IPS DF 4.7 (cell line): Measurements from ENCODE around the gene HK2.
"Not testable (repeated sequence)": the region's sequence is repeated elsewhere in the genome, so short reads cannot be mapped to it uniquely, and the experiment has no call there.

ENCODE experiments used
- DNase-seq: peaks from one replicate; pipeline ENCODE4 v3.0.0-alpha.2; 2013; ENCODE audit warnings: low spot score; ENCODE audit errors: extremely low read depth

The HK2 gene

DNA sequence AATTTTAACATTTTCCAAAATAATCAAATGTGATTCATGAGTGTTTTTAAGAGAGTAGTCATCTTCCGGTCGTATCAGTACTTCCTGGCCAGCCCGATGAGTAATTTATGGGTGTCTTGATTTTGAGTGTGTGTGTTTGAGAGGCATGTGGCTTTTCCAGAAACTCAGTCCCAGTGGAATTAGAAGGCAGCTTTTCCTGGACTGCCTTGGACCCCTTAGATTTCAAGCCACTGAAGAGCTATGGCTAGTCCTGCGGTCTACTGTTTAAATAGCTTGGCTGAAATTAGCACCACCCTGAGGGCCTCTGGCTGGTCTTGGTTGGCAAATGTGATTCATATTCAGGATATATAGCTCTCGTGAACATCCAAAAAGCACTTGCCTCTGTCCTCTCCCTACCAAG is 59.4 kb downstream of the HK2 start:
- no peak for DNase-seq

GRCh38 chr2:74894272-74894981 is 60.5 kb downstream of the HK2 start:
- DNase-seq = no peak

DNA sequence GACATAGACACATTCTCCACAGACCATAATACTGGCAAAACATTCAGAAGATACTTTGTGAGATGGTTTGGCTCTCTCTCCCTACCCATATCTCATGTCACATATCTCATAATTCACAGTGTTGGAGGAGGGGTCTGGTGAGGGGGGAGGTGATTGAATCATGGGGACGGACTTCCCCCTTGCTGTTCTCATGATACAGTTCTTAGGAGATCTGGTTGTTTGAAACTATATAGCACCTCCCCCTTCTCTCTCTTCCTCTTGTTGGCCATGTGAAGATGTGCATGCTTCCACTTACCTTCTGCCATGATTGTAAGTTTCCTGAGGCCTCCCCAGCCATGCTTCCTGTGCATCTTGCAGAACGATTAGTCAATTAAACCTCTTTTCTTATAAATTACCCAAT is 61.1 kb downstream of the HK2 start:
- no peak for DNase-seq

GRCh38 chr2:74896232-74896631 is 62.3 kb downstream of the HK2 start:
- no peak for DNase-seq

DNA sequence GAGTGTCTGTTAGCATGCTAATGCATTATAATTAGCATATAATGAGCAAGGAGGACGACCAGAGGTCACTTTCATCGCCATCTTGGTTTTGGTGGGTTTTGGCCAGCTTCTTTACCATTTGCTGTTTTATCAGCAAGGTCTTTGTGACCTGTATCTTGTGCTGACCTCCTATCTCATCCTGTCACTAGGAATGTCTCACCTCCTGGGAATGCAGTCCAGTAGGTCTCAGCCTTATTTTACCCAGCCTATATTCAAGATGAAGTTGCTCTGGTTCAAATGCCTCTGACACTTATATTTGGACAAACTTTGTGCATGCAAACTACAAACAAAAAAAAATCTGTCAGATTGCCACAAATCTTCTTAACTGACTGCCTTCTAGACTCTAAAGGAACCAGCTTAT is 66.3 kb downstream of the HK2 start:
- not testable (repeated sequence) for DNase-seq

DNA sequence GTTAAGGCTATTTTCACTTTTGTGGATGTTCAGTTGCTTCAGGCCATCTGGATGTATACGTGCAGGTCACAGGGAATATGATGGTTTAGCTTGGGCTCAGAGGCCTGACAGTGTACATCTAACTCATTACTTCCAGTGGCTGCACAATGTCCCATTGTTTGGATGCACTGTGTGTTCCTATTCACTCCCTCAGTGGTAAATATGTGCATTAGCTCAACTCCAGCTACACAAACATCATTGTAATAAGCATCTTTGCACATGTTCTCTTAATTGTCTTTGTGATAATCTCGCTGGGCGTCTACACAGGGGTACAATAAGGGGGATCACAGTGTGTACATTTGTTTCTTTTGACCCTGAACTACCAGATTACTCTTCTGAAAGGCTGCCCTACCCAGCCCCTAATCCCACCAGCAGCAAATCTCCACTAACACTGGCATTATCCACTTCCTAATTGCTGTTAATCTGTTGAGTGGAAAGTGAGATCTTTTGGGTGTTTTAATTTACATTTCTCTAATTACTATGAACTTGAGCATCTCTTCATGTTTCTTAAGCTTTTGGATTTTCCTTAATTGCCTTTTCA is 68.4 kb downstream of the HK2 start:
- DNase-seq = no peak

- no peak for DNase-seq
Observed at GRCh38 chr2:74906395-74906794, 72.5 kb downstream of the HK2 start.

DNA sequence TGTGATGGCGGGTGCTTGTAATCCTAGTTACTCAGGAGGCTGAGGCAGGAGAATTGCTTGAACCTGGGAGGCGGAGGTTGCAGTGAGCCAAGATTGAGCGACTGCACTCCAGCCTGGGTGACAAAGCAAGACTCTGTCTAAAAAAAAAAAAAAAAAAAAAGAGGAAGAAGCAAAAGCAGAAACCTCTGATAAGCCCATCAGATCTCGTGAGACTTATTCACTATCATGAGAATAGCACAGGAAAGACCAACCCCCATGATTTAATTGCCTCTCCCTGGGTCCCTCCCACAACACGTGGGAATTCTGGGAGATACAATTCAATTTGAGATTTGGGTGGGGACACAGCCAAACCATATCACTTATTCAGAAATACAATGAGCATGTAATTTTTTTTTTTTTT is 73.6 kb downstream of the HK2 start:
- not testable (repeated sequence) for DNase-seq

GRCh38 chr2:74908748-74909444 is 75.0 kb downstream of the HK2 start:
- no peak for DNase-seq

DNA sequence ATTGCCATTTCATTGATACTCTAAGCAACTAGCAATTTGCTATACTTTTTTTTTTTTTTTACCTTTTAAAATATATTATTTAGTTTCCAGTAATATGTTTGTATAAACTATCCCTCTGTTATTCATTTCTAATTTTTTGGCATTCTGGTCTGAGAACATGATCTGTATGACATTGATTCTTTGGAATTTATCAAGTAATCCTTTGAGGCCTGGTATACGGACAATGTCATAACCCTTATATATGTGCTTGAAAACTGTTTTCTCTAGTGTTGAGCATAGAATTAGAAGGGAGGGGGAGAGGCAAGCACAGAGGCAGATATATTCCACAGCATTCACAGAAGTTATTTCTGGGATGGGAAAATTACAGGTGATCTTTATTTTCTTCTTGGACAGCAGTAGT is 76.3 kb downstream of the HK2 start:
- DNase-seq = no peak

DNA sequence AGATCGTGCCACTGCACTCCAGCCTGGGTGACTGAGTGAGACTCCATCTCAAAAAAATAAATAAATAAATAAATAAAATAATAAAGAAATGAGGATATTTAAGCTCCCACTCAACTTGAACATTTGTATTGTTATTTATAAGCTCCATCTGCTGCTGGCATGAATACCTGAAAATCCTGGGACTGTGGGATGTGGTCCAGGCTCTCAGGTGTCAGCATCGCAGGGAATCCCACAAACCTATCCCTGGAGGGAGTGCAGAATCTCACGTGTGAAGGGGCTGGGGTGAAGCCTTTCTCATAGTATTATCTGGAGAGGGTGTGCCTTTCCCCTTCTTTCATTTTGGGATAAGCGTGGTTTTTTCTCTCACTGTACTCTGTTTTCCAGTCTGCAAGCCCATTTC is 77.1 kb downstream of the HK2 start:
- DNase-seq = no peak

DNA sequence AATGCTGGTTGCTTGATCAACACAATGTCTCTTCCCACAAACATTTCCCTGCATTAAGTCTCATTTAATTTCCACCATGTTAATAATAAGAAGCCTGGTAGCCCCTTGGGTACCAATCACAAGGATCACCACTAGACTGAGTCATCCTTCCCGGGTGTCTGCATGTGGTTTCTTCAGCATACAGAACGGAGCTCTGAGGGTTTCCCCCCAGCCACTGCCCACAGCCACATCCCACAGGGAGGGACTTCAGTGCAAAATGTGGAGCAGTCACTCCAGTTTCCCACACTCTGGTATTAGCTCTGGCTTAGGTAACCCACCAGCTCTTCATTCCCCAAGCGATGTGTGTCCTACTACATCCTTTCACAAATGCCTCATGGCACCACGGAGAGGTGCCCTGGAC is 81.8 kb downstream of the HK2 start:
- DNase-seq = no peak

- no peak for DNase-seq
Observed at GRCh38 chr2:74916394-74916793, 82.5 kb downstream of the HK2 start.

- DNase-seq = no peak
Observed at GRCh38 chr2:74917702-74918619, 84.0 kb downstream of the HK2 start.

GRCh38 chr2:74919827-74920226 is 85.9 kb downstream of the HK2 start:
- DNase-seq = peak; percentile 33

DNA sequence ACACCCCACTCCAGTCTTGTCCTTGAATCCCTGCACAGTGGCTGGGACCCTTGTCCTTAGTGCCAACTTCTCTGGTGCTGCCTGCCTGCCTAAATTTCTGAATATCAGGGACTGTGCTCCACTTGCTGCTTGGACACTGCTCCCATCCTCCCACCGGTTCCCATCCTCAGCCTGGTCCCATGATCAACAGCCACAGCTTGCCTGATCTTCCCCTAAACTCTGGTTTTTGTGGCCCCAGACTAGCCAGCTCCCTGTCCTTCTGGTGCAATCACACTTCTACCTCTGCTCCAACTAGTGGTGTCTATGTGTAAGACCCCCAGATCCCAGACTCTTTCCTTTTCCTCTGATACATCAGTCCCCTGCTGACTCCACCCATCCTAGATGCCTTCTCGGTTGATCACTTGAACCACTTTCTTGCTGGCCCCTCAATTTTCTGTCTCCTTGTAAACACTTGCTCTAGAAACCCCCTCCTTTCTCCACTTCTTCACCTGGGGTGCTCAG is 87.4 kb downstream of the HK2 start:
- no peak for DNase-seq

GRCh38 chr2:74922592-74923227 is 88.8 kb downstream of the HK2 start:
- DNase-seq = no peak

- DNase-seq = no peak
Observed at GRCh38 chr2:74924463-74925265, 90.7 kb downstream of the HK2 start.

- no peak for DNase-seq
Observed at GRCh38 chr2:74925361-74925786, 91.4 kb downstream of the HK2 start.

DNA sequence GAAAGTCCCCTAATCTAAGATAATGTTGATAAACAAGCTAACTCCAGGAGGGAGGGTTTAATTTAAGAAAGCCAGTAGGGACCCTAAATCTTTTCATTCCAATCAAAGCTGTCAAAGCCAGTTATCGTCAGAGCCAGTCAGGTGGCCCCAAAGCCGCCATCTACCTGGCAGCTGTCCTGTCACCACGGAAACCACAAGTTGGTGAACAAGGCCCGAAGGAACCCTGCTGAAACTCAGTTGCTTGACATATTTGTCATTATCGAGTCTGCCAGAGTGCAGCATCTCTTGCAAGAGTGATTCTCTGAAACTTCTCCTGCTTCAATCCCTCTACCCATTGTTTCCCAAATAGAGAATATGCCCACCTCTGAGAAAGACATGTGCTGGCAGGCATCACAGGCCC is 93.7 kb downstream of the HK2 start:
- DNase-seq = no peak
